ENCODE measurements around the gene HERC5. TPM values are rescaled to one million over a fixed set of nuclear protein-coding genes. Genes with fewer than 3 reads are reported as not detected.

The HERC5 gene
- total RNA-seq, 1 donor from 2014 or later = 2.0 TPM

Other genes starting within 250 kb of the HERC5 start
- 86.1 TPM for gene PPM1K, start 172.6 kb upstream of the HERC5 start, total RNA-seq
- 3.9 TPM for gene HERC6, start 78.3 kb upstream of the HERC5 start, total RNA-seq
- 66.6 TPM for gene PYURF, start 66.7 kb downstream of the HERC5 start, total RNA-seq
- gene HERC3, start 135.4 kb downstream of the HERC5 start, total RNA-seq = 52.9 TPM
- 43.5 TPM for gene NAP1L5, start 240.7 kb downstream of the HERC5 start, total RNA-seq